ENCODE results near the gene NELL1.

The NELL1 gene

DNA sequence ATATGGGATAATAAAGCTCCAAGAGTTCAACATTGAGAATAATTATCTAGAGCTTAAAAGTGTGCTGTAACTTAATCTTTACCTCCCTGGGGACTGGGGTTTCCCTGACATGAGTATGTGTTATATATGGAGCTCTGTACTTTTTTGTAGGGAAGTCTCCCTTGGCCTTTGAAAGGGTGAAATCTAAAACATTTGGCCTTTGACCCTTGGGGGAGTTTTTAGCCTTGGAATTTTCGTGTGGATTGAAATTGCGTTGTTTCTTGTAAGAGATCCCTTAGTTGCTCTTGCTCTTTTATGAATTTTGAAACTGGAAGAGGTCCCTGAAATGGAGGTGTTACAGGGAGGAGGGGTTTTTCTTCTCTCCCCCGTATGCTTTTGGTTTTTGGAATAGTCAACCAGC is 450.0 kb downstream of the NELL1 start:
- ATAC-seq, result no peak
- no peak for TF ChIP-seq CSDC2 (CRISPR knock-in tag; IDR thresholded peaks at IDR 0.05)
- TF ChIP-seq SNAI2 (CRISPR knock-in tag; IDR thresholded peaks at IDR 0.05), result no peak
- TF ChIP-seq TOX (CRISPR knock-in tag; IDR thresholded peaks at IDR 0.05; ENCODE audit: borderline replicate concordance), result no peak
- TF ChIP-seq ISL1 (CRISPR knock-in tag; IDR thresholded peaks at IDR 0.05), result no peak

DNA sequence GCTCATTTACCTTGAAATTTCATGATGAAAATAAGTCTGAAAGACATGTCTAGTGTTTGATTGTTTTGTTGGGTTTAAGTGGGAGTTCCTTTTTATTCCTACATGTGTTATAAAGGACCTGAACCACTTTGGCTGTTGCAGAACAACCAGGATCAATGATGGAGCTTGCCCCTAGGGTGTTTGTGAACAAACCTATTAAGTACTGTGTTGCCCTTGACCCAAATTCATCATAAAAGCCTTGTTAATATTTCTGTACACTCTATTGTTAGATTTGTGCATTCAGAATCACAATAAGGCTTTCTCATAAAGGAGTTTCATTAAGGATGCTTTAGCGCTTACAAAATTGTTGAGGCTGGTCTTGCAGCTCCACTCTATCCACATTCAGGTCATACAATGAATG is 452.6 kb downstream of the NELL1 start:
- TF ChIP-seq RARB (CRISPR knock-in tag; IDR thresholded peaks at IDR 0.05) (no peak), GLIS3 (CRISPR knock-in tag; IDR thresholded peaks at IDR 0.05) (no peak), OSR1 (CRISPR knock-in tag; IDR thresholded peaks at IDR 0.05) (no peak), BACH2 (CRISPR knock-in tag; IDR thresholded peaks at IDR 0.05; ENCODE audit: borderline replicate concordance) (no peak), ZNF565 (CRISPR knock-in tag; conservative IDR thresholded peaks at IDR 0.05; ENCODE audit: low read depth) (no peak), ARNTL (CRISPR knock-in tag; IDR thresholded peaks at IDR 0.05; ENCODE audit: borderline replicate concordance, low read depth) (no peak), PPARA (CRISPR knock-in tag; IDR thresholded peaks at IDR 0.05; ENCODE audit: borderline replicate concordance) (no peak), ZFP3 (CRISPR knock-in tag; IDR thresholded peaks at IDR 0.05) (no peak), ZNF70 (CRISPR knock-in tag; IDR thresholded peaks at IDR 0.05) (no peak), TOX (CRISPR knock-in tag; IDR thresholded peaks at IDR 0.05; ENCODE audit: borderline replicate concordance) (no peak)
- TF ChIP-seq, protein P1, sequence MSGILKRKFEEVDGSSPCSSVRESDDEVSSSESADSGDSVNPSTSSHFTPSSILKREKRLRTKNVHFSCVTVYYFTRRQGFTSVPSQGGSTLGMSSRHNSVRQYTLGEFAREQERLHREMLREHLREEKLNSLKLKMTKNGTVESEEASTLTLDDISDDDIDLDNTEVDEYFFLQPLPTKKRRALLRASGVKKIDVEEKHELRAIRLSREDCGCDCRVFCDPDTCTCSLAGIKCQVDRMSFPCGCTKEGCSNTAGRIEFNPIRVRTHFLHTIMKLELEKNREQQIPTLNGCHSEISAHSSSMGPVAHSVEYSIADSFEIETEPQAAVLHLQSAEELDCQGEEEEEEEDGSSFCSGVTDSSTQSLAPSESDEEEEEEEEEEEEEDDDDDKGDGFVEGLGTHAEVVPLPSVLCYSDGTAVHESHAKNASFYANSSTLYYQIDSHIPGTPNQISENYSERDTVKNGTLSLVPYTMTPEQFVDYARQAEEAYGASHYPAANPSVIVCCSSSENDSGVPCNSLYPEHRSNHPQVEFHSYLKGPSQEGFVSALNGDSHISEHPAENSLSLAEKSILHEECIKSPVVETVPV (CRISPR knock-in tag; IDR thresholded peaks at IDR 0.05), result no peak
- TF ChIP-seq, protein P2, sequence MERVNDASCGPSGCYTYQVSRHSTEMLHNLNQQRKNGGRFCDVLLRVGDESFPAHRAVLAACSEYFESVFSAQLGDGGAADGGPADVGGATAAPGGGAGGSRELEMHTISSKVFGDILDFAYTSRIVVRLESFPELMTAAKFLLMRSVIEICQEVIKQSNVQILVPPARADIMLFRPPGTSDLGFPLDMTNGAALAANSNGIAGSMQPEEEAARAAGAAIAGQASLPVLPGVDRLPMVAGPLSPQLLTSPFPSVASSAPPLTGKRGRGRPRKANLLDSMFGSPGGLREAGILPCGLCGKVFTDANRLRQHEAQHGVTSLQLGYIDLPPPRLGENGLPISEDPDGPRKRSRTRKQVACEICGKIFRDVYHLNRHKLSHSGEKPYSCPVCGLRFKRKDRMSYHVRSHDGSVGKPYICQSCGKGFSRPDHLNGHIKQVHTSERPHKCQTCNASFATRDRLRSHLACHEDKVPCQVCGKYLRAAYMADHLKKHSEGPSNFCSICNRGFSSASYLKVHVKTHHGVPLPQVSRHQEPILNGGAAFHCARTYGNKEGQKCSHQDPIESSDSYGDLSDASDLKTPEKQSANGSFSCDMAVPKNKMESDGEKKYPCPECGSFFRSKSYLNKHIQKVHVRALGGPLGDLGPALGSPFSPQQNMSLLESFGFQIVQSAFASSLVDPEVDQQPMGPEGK (CRISPR knock-in tag; IDR thresholded peaks at IDR 0.05; ENCODE audit: borderline replicate concordance), result no peak
- no peak for ATAC-seq

DNA sequence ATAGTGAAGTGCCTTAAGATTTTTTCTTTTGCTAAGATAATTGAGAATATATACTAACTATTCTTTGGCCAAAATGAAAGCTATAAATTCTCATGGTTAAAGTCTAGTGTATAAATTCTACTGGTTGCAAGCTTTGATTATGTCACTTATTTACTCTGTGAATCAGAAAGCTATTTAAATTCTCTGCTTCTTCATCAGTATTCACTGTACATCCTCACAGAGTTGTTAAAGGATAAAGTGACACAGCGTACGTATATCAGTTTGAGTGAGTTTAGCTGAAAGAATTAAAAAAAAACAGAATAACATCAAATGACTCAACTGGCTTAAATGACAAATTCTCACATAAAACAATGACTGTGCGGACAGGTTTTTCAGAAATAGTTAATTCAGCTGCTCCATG is 453.1 kb downstream of the NELL1 start:
- TF ChIP-seq RARB (CRISPR knock-in tag; IDR thresholded peaks at IDR 0.05), result no peak
- no peak for TF ChIP-seq ZNF70 (CRISPR knock-in tag; IDR thresholded peaks at IDR 0.05)
- TF ChIP-seq, protein P2 (CRISPR knock-in tag; IDR thresholded peaks at IDR 0.05; ENCODE audit: borderline replicate concordance), result no peak
- no peak for TF ChIP-seq TCF4 (CRISPR knock-in tag; IDR thresholded peaks at IDR 0.05; ENCODE audit: borderline replicate concordance)
- no peak for TF ChIP-seq GLIS3 (CRISPR knock-in tag; IDR thresholded peaks at IDR 0.05)
- no peak for TF ChIP-seq ZFP3 (CRISPR knock-in tag; IDR thresholded peaks at IDR 0.05)
- no peak for TF ChIP-seq OSR1 (CRISPR knock-in tag; IDR thresholded peaks at IDR 0.05)
- TF ChIP-seq, protein P3, sequence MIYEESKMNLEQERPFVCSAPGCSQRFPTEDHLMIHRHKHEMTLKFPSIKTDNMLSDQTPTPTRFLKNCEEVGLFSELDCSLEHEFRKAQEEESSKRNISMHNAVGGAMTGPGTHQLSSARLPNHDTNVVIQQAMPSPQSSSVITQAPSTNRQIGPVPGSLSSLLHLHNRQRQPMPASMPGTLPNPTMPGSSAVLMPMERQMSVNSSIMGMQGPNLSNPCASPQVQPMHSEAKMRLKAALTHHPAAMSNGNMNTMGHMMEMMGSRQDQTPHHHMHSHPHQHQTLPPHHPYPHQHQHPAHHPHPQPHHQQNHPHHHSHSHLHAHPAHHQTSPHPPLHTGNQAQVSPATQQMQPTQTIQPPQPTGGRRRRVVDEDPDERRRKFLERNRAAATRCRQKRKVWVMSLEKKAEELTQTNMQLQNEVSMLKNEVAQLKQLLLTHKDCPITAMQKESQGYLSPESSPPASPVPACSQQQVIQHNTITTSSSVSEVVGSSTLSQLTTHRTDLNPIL (CRISPR knock-in tag; IDR thresholded peaks at IDR 0.05; ENCODE audit: low read depth), result no peak
- TF ChIP-seq ZNF565 (CRISPR knock-in tag; conservative IDR thresholded peaks at IDR 0.05; ENCODE audit: low read depth), result no peak
- no peak for ATAC-seq

DNA sequence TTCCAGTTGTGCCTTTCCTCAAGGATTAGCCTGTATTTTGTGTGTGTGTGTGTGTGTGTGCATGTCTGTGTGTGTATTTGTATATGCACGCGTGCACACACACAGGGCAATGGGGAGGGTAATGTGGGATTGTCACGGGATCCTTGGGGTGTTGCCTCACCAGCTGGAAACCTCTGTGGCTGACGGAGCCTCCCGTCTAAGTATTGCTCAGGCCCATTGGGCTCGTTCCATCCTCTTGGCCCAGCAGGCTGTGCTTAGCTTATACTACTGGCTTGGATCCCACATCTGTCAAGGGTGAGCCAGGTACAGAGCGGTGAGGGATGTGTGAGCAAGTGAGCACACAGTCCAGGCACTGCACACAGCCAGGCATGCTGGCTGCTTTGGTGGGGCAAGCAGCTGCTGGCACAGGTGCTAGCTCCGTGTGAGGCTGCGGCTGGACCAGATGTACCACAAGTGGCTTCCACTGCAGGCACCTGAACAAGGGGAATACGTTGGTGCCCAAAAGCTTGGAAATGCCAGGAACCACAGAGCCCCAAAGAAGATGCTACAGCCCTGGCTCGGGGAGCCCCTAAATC is 462.8 kb downstream of the NELL1 start:
- no peak for ATAC-seq
- no peak for TF ChIP-seq PPARA (CRISPR knock-in tag; IDR thresholded peaks at IDR 0.05; ENCODE audit: borderline replicate concordance)
- no peak for TF ChIP-seq RARB (CRISPR knock-in tag; IDR thresholded peaks at IDR 0.05)
- no peak for TF ChIP-seq ZNF8 (CRISPR knock-in tag; IDR thresholded peaks at IDR 0.05)
- no peak for TF ChIP-seq TOX (CRISPR knock-in tag; IDR thresholded peaks at IDR 0.05; ENCODE audit: borderline replicate concordance)
- TF ChIP-seq, protein P2 (CRISPR knock-in tag; IDR thresholded peaks at IDR 0.05; ENCODE audit: borderline replicate concordance), result no peak
- TF ChIP-seq, protein P1 (CRISPR knock-in tag; IDR thresholded peaks at IDR 0.05), result no peak
- no peak for TF ChIP-seq TCF4 (CRISPR knock-in tag; IDR thresholded peaks at IDR 0.05; ENCODE audit: borderline replicate concordance)
- TF ChIP-seq ESRRG (CRISPR knock-in tag; IDR thresholded peaks at IDR 0.05), result no peak
- no peak for TF ChIP-seq OSR1 (CRISPR knock-in tag; IDR thresholded peaks at IDR 0.05)
- no peak for TF ChIP-seq ARNTL (CRISPR knock-in tag; IDR thresholded peaks at IDR 0.05; ENCODE audit: borderline replicate concordance, low read depth)
- no peak for TF ChIP-seq ISL1 (CRISPR knock-in tag; IDR thresholded peaks at IDR 0.05)
- no peak for TF ChIP-seq ZC3H10 (CRISPR knock-in tag; IDR thresholded peaks at IDR 0.05)
- no peak for TF ChIP-seq ZFP3 (CRISPR knock-in tag; IDR thresholded peaks at IDR 0.05)
- TF ChIP-seq BACH2 (CRISPR knock-in tag; IDR thresholded peaks at IDR 0.05; ENCODE audit: borderline replicate concordance), result no peak
- no peak for TF ChIP-seq ZNF70 (CRISPR knock-in tag; IDR thresholded peaks at IDR 0.05)
- TF ChIP-seq, protein P3 (CRISPR knock-in tag; IDR thresholded peaks at IDR 0.05; ENCODE audit: low read depth), result no peak
- no peak for TF ChIP-seq ZFP30 (CRISPR knock-in tag; IDR thresholded peaks at IDR 0.05)

Data from SK-N-SH treated with all-trans-retinoic acid at 6 μM for 48 hours (cell line).